ELR (cell line): ENCODE results near the gene PIWIL4.
A peak's percentile ranks its signal among the peaks of the same experiment; 100 is the strongest.
"Not testable (repeated sequence)": the region's sequence is repeated elsewhere in the genome, so short reads cannot be mapped to it uniquely, and the experiment has no call there.

ENCODE experiments used
- DNase-seq: peaks from one replicate; pipeline ENCODE4 v3.0.0-alpha.2; 2015; ENCODE audit warnings: low read depth

The PIWIL4 gene

DNA sequence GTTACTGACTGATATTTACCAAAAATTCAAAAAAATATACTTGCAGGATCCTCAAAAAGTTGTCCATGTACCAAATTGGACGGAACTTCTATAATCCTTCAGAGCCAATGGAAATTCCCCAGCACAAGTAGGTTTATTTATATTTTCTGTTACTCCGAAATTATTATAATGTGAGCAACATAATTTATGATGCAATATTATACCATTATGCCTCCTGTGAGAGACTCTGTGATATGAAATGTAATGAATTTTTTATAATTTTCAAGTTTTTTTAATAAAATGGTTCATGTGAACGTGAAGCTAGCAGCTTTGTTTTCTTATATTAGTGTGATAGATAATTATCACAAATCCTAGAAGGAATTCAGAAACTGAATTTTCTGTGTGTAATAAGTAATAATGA, 18.2 kb downstream of the PIWIL4 start:
- DNase-seq: no peak

DNA sequence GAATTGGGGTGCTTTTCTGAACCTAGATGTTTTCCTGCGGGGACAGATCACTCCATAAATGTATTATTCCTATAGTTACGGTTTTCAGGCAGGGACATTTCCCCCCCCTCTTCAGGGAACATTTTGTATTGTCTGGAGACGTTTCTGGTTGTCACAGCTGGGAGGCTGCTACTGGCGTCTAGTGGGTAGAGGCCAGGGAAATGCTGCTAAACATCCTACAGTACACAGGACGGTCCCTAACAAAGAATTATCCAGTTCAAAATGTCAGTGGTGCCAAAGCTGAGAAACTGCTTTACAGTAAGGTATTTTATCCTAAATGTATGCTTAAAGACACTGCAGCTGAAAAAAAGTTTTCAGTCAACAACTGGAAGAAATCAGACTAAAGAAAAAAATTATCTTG, 19.4 kb downstream of the PIWIL4 start:
- DNase-seq: no peak

DNA sequence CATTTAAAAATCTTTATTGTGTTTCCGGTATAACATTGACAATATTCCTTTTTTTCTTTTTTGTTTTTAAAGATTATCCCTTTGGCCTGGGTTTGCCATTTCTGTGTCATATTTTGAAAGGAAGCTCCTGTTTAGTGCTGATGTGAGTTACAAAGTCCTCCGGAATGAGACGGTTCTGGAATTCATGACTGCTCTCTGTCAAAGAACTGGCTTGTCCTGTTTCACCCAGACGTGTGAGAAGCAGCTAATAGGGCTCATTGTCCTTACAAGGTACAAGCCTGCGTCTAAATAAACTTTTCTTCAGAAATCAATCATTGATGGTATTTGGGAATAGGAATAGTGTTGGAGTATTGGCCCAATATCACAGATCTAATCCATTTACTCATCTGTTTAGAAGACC, 19.8 kb downstream of the PIWIL4 start:
- DNase-seq: no peak

GRCh38 chr11:94588366-94588942, 21.3 kb downstream of the PIWIL4 start:
- DNase-seq: no peak

- DNase-seq: no peak
Observed at GRCh38 chr11:94590352-94591041, 23.3 kb downstream of the PIWIL4 start.

- peak; percentile 36 for DNase-seq
Observed at GRCh38 chr11:94593030-94593429, 25.9 kb downstream of the PIWIL4 start.

GRCh38 chr11:94595076-94595475, 27.9 kb downstream of the PIWIL4 start:
- DNase-seq: no peak

DNA sequence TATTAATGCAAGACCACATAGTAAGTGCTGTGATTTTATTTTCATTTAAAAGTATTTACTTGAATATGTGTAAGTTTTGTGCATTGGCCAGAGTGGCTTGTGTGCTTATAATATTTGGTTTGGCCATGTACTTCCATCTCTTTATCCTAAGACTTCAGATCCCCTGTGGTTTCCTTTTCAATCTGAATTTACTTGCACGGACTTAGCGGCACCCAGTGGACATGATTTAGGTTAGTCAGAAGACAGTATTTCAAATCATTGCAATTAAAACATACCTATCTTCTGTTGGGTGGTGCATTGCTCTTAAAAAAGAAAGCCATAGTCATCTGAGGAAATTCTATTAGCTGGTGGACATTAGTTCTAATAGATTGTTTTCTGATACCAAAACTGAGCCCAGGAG, 30.7 kb downstream of the PIWIL4 start:
- no peak for DNase-seq

DNA sequence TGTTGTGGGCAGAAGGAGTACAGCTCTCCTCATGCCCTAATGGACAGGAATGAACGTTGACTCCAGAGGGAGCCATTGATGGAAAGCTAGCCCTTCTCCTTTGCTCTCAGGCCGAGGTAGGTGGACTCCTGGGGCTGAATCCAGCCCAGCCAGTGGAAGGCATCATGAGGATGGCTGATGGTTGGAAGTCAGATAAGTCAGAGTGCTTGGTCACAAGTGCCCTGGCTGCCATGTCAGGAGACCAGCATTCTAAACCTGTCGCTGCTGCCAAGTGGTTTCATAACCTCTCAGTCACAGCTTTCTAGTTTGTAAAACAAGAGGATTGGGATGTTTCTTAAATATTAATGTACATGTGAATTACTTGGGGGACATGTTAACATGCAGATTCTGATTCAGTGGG, 32.3 kb downstream of the PIWIL4 start:
- DNase-seq: no peak

- peak; percentile 11 for DNase-seq
Observed at GRCh38 chr11:94602430-94603372, 35.5 kb downstream of the PIWIL4 start.

GRCh38 chr11:94603587-94603986, 36.4 kb downstream of the PIWIL4 start:
- no peak for DNase-seq

GRCh38 chr11:94604482-94604881, 37.3 kb downstream of the PIWIL4 start:
- DNase-seq: peak; percentile 57

- DNase-seq: no peak
Observed at GRCh38 chr11:94613120-94613519, 46.0 kb downstream of the PIWIL4 start.

- DNase-seq: peak; percentile 83
Observed at GRCh38 chr11:94623120-94623735, 56.1 kb downstream of the PIWIL4 start.

GRCh38 chr11:94625422-94625821, 58.3 kb downstream of the PIWIL4 start:
- not testable (repeated sequence) for DNase-seq

- DNase-seq: not testable (repeated sequence)
Observed at GRCh38 chr11:94627003-94627560, 59.9 kb downstream of the PIWIL4 start.

GRCh38 chr11:94629741-94630140, 62.6 kb downstream of the PIWIL4 start:
- DNase-seq: no peak

GRCh38 chr11:94630221-94630620, 63.1 kb downstream of the PIWIL4 start:
- DNase-seq: no peak

- no peak for DNase-seq
Observed at GRCh38 chr11:94632356-94632755, 65.2 kb downstream of the PIWIL4 start.

DNA sequence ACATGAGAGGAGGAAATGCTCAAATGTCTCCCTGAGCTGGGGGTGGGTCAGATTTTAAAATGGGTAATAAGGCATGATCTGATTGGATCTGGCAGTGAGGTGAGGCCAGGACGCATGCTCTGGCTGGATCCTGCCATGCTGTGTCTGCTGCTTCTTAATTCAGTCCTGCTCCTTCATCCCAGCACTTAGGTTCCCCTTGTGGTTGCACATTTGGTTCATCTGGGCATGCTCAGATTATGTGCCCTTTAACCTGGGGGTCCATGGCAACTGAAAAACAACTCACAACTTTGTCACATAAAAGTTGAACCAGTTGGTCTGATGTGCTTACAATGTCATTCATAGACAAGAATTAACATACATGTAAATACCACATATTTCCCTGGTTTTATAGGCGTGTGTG, 67.9 kb downstream of the PIWIL4 start:
- DNase-seq: no peak

GRCh38 chr11:94636388-94636949, 69.3 kb downstream of the PIWIL4 start:
- DNase-seq: no peak
